Stimulated activated CD8-positive, alpha-beta memory T cell treated with anti-CD3 and anti-CD28 coated beads, Interleukin-4, amount 100 ng/mL, for 48 hours (primary cell): Measurements from ENCODE around the gene STK24.
"Not testable (repeated sequence)": the region's sequence is repeated elsewhere in the genome, so short reads cannot be mapped to it uniquely, and the experiment has no call there.

Source experiments
- DNase-seq: peaks from one replicate; pipeline ENCODE4 v3.0.0-alpha.2; 2020

Gene STK24

GRCh38 chr13:98428256-98428966 is 148.5 kb downstream of the STK24 start:
- no peak for DNase-seq

- no peak for DNase-seq
These were observed 149.4 kb downstream of the STK24 start for GRCh38 chr13:98427331-98427995.

GRCh38 chr13:98423417-98423816 is 153.5 kb downstream of the STK24 start:
- DNase-seq: no peak

- no peak for DNase-seq
These were observed 154.9 kb downstream of the STK24 start for GRCh38 chr13:98422046-98422445.

GRCh38 chr13:98420554-98421175 is 156.2 kb downstream of the STK24 start:
- DNase-seq: no peak

GRCh38 chr13:98419786-98420553 is 156.9 kb downstream of the STK24 start:
- DNase-seq: no peak

- DNase-seq: no peak
These were observed 160.5 kb downstream of the STK24 start for GRCh38 chr13:98416408-98416807.

GRCh38 chr13:98415326-98416070 is 161.4 kb downstream of the STK24 start:
- no peak for DNase-seq

GRCh38 chr13:98413796-98414195 is 163.1 kb downstream of the STK24 start:
- DNase-seq: no peak

- DNase-seq: not testable (repeated sequence)
These were observed 163.6 kb downstream of the STK24 start for GRCh38 chr13:98413278-98413677.

GRCh38 chr13:98411617-98412265 is 165.2 kb downstream of the STK24 start:
- DNase-seq: no peak

- DNase-seq: no peak
These were observed 165.9 kb downstream of the STK24 start for GRCh38 chr13:98411013-98411412.

- no peak for DNase-seq
These were observed 166.3 kb downstream of the STK24 start for GRCh38 chr13:98410612-98411011.

GRCh38 chr13:98409281-98409680 is 167.6 kb downstream of the STK24 start:
- DNase-seq: no peak

- no peak for DNase-seq
These were observed 169.3 kb downstream of the STK24 start for GRCh38 chr13:98407575-98407974.

GRCh38 chr13:98406971-98407370 is 169.9 kb downstream of the STK24 start:
- DNase-seq: no peak

- no peak for DNase-seq
These were observed 170.5 kb downstream of the STK24 start for GRCh38 chr13:98406427-98406826.

- DNase-seq: no peak
These were observed 171.1 kb downstream of the STK24 start for GRCh38 chr13:98405690-98406344.

GRCh38 chr13:98405107-98405571 is 171.8 kb downstream of the STK24 start:
- no peak for DNase-seq

GRCh38 chr13:98403076-98403475 is 173.8 kb downstream of the STK24 start:
- DNase-seq: no peak

GRCh38 chr13:98401934-98402333 is 175.0 kb downstream of the STK24 start:
- no peak for DNase-seq
